IMR-90 (cell line): ENCODE results near the gene FEM1A.

Experiments used
- CEBPB ChIP-seq: IDR thresholded peaks from 2 replicates; pipeline ENCODE4 v1.6.1; 2012; ENCODE audit warnings: low read depth, low read length, improper control_type of control experiment
- CHD1 ChIP-seq: IDR thresholded peaks from 2 replicates; pipeline ENCODE4 v1.6.1; 2012; ENCODE audit warnings: low read depth, low read length, improper control_type of control experiment
- FOS ChIP-seq: fragments of 150-350 bp; IDR thresholded peaks from 2 replicates; pipeline ENCODE4 v1.6.1; 2016; ENCODE audit warnings: low read depth, low read length
- NFE2L2 ChIP-seq: fragments of 150-350 bp; IDR thresholded peaks from 2 replicates; pipeline ENCODE4 v1.6.1; 2016; ENCODE audit warnings: low read depth, mild to moderate bottlenecking, low read length
- POLR2A ChIP-seq: IDR thresholded peaks from 2 replicates; pipeline ENCODE4 v1.6.1; 2012; ENCODE audit warnings: mild to moderate bottlenecking, low read depth, low read length
- RCOR1 ChIP-seq: IDR thresholded peaks from 2 replicates; pipeline ENCODE4 v1.6.1; 2012; ENCODE audit warnings: mild to moderate bottlenecking, low read length, improper control_type of control experiment; ENCODE audit not compliant: insufficient replicate concordance
- TF ChIP-seq, protein P1 (sequence below): conservative IDR thresholded peaks from 2 replicates; pipeline ENCODE4 v1.5.1; 2012; ENCODE audit warnings: mild to moderate bottlenecking, low read depth, low read length, improper control_type of control experiment

- TF ChIP-seq, protein P1, sequence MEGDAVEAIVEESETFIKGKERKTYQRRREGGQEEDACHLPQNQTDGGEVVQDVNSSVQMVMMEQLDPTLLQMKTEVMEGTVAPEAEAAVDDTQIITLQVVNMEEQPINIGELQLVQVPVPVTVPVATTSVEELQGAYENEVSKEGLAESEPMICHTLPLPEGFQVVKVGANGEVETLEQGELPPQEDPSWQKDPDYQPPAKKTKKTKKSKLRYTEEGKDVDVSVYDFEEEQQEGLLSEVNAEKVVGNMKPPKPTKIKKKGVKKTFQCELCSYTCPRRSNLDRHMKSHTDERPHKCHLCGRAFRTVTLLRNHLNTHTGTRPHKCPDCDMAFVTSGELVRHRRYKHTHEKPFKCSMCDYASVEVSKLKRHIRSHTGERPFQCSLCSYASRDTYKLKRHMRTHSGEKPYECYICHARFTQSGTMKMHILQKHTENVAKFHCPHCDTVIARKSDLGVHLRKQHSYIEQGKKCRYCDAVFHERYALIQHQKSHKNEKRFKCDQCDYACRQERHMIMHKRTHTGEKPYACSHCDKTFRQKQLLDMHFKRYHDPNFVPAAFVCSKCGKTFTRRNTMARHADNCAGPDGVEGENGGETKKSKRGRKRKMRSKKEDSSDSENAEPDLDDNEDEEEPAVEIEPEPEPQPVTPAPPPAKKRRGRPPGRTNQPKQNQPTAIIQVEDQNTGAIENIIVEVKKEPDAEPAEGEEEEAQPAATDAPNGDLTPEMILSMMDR, result no peak
- TF ChIP-seq POLR2A (no peak), CHD1 (no peak), CEBPB (no peak), RCOR1 (no peak), NFE2L2 (no peak), FOS (no peak)
These were observed 32.0 kb downstream of the FEM1A start for GRCh38 chr19:4823577-4823976.
